HG02938 (cell line): Measurements from ENCODE around the gene PLA2G7.
"Not testable (repeated sequence)": the region's sequence is repeated elsewhere in the genome, so short reads cannot be mapped to it uniquely, and the experiment has no call there.

Experiments used
- ATAC-seq: cut with Tn5 transposase; IDR thresholded peaks from one replicate; pipeline ENCODE4 v1.9.1; 2021; ENCODE audit warnings: mild to moderate bottlenecking, moderate library complexity; ENCODE audit not compliant: unreplicated experiment

The PLA2G7 gene

DNA sequence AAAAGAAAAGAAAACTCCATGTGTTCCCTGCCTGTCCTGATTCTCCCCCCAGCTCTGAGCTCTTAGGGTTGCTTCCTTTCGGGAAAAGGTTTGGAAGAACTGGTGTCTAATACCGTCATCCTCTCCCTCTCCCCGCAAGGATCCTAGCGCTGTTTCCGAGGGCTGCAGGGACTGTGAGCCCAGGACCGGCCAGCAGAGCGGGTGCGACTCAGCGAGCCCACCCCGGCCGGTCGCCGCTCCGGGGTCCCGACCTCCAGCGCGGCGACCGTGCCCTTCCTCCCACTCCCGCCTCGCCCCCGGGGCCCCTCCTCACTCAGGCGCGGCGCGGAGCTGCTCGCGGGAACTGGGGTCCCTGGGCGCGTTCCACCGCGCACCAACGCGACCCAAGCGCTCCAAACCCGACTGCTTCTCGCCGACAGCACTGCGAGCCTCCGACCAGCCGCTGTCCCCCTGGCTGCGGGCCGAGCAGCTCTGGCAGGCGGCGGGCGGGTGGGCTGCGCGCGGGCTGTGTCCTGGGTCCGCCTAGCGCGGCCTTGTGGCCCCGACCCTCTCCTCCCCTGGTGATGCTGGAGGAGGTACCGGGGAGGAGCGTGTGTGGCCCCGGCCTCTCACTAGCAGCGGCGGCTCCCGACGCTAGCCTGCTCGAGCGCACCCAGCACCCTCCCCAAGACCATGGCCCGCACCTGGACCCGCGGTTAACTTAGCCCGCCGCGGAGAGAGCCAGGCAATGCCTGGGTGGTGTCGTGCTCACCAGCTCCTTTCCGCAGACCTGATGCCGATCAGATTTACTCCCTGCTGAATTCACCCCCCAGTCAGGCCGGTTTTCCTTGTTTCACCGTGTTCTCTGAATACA, at the start of gene PLA2G7:
Gene PLA2G7 (minus strand): TSS at position 509 of the 853 bp plus-strand sequence. CDS start 12,484 bp downstream, outside the sequence.
- no peak for ATAC-seq

DNA sequence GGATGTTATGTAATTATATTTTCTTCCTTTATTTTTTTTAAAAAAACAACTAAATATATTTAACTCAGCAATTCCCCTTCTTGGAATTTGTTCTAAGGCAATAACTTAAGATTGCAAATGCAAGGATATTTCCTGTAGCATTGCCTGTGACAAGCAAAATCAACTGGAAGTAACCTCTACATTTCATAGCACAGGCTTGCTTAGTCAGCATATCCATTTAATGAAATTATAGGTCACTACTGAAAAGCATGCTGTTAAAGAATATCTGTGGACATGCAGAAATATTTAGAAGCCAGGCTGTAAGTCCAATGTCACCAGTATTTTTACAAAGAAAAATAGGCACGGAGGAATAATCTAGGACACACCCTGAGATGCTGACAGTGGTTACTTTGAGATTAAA, 49.4 kb upstream of the PLA2G7 start:
- ATAC-seq = no peak

DNA sequence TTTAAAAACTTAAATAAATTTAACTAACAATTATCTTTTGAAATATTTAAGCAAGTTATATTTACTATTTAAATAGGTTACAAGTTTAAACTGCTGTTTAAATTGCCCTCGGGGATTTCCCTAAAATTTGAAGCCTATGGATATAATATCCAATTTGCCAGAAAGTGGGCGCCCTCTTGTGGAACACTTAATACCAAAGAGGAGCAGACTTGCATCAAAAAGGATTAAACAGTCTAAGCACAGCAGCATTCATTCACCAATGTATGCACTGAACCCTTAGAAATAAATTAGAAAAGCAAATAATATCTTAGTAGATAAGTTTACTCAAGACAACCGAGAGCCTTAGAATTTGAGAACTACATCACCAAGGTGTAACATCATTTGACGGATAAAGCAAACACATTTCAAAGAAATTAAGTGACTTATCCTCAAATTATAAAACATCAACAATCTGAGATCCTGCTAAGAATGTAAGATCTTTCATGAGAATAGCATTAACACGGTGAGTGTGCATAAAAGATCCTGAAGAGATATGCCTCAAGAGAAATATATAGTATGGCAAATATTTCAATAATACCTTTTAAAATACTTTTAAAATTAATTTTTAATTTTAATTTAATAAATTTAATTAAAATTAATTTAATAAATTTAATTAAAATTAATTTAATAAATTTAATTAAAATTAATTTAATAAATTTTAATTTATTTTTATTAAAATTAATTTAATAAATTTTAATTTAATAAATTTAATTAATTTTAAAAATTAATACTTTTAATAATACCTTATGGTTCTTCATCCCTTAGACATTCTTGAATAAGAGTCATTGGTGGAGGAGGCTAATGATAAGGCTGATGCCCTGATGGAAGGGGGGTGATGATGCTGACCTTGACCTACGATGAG, 46.6 kb upstream of the PLA2G7 start:
- ATAC-seq = no peak

DNA sequence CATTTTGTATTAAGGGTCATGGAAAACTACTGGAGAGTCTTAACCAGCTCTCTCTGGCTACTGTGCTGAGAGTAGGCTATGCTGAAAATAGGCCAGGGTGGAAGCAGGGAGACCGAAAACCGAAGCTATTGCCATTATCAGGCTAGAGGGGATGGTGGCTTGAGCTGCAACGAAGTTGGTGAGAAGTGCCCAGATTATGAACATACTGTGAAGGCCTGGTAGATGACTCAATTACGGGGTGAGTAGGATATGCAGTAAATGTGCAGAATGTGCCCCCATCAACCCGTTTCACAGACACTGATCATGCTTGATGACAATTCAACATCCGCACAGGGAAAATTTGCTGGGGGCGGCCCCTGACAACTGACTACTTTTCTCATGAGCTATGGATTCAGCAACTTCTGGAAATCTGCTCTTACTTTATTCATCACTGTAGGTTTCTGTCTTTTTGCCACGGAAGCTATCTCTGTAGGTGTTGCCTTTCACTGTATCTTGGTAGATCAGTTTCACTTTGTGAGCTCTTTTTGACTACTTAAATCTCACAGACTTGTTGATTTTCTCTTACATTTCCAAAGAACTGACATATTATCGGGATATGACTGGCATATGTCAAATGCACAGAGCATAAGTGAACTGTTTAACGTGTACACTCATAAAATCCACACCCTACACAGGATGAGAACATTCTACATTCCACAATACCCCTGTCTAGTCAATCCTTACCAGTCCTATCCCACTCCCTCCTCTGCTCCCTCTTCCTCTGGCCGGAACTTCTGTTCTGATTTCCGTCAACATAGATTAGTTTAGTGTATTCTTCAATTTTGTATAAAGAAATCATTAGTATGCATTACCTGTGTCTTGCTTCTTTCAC, 42.5 kb upstream of the PLA2G7 start:
- ATAC-seq = no peak

DNA sequence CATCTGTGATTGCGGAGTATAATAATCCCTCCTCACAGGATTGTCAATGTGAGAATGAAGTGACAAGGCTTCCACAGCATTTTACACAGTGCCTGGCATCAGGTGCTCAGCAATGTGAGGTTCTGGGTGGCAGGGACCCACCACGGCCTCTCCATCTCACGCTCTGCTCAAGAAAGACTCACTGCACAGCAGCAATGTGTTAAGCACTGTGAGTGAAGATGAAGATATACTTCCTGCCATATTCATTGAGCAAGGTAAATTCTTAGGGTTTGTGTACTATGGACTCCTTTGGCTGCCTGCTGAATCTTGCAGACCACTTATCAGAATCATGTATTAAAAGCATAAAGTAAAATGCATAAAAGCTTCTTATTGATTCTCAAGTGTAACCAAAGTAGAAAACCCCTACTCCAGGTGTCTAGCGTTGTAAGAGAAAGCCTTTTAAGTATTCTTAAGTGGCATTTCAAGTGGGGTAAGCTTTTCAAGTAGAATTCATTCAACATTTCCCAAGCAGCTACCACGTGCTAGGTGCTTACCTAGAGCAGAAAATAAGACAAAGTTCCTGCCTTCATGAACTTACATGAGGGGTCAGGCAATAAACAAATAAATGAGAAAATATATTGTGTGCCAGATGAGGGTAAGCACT, 41.0 kb upstream of the PLA2G7 start:
- no peak for ATAC-seq

DNA sequence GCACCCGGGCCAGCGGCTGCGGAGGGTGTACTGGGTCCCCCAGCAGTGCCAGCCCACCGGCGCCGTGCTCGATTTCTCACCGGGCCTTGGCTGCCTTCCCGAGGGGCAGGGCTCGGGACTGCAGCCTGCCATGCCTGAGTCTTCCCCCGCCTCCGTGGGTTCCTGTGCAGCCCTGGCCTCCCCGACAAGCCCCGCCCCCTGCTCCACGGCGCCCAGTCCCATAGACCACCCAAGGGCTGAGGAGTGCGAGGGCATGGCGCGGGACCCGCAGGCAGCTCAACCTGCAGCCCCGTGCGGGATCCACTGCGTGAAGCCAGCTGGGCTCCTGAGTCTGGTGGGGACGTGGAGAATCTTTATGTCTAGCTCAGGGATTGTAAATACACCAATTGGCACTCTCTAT, 39.6 kb upstream of the PLA2G7 start:
- ATAC-seq = not testable (repeated sequence)

DNA sequence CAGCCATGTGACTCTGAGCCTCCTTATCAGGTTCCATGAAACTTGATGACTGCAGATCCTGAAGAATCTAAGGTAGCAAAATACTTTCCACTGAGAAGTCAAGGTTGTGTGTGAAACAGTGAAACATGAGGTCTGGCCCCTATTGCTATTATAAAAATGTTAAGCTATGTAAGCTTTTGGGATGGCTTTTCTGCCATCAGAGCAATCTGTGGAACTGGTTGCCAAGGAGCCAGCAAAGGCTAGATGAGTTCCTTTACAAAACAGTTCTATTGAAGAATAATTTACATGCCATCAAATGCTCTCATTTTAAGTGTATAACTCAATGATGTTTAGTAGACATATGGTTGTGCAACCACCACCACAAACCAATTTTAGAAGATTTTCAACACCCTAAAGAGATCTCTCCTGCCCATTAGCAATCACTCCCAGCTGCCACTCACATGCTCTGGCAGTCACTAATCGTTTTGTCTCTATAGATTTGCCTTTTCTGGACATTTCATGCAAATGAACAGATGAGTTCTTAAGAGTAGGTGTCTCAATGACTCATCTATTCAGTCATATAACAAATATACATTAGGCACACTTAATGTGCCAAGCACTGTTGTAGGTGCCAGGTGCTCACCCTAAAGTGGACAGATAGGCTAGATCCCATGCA, 38.2 kb upstream of the PLA2G7 start:
- no peak for ATAC-seq

DNA sequence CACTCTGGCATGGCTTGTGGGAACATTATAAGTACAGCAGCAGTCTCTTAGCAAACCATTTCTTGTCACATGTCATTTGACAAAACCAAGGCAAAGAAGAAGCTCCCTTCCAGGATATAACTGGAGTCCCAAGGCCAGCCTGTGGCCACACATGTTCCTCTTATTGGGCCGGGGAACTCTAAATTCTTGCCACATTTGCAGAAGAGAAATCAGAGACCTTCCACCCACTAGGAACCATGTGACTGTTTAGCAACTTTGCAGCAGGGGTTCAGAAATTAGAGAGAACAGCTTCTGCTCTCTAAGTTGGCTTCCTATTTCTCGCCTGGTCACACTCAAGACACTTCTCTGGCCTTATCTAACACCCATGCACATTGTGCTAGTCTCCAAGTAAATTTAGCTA, 37.6 kb upstream of the PLA2G7 start:
- peak; percentile 45 for ATAC-seq

DNA sequence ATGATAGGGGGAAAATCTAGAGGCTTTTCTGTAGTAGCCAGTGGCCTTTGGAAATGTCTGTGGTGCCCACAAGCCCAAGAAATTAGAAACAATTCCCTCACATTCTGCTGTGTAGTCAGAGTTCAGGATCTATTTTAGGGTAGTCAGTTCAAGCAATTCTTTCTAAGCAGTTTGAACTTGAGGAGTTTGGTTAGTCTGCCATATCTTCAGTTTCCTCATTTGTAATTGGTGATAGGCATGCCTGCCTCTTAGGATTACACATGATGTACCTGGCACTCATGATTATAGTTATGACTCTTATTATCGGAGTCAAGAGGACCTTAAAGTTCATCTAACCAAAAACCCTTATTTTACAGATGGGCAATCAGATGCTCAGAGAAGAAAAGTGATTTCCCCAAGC, 36.8 kb upstream of the PLA2G7 start:
- ATAC-seq = no peak

DNA sequence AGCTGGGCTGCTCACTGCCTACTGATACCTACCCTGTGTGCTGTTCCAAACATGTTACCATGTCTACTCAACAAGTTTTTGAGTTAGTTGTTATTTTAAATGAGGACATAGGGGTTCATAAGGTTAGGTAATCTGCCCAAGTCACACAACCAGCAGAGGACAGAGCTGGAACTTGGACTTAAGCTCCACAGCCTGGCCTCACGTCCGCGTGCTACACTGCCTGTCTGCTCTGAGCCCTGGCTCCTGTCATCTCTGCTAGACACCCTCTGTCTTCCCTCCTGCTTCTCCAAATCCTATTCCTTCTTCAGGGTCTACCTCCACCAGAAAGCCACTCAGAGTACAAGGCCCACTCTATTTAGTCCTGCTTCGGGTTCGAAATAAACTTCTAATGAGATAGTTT, 29.8 kb upstream of the PLA2G7 start:
- ATAC-seq = no peak

DNA sequence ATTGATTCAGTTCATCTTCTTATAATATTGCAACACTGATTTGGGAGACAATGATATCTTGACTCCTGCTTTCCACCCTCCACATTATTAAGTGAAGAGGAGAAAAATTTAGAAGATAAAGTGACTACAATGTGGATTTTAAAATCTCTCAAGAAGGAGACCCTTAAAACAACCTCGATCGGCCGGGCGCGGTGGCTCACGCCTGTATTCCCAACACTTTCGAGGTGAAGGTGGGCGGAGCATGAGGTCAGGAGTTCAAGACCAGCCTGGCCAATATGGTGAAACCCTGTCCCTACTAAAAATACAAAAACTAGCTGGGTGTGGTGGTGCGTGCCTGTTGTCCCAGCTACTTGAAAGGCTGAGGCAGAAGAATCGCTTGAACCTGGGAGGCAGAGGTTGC, 29.1 kb upstream of the PLA2G7 start:
- ATAC-seq = not testable (repeated sequence)

DNA sequence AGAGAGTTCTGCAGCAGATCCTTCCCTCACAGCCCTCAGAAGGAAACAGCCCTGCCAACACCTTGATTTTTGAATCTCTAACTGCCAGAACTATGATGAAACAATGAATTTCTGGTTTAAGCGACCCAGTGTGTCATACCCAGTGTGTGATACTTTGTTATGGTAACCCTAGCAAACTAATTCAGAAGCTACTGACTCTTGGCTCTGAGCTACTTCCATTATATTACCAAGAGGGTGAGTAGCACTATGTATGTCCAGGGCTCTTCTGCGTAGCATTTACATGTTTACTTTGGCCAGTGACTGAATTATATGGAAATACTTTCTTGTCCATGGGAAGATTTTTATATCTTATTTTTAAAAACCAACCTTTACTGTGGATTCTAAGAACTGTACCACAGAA, 28.3 kb upstream of the PLA2G7 start:
- ATAC-seq = no peak

DNA sequence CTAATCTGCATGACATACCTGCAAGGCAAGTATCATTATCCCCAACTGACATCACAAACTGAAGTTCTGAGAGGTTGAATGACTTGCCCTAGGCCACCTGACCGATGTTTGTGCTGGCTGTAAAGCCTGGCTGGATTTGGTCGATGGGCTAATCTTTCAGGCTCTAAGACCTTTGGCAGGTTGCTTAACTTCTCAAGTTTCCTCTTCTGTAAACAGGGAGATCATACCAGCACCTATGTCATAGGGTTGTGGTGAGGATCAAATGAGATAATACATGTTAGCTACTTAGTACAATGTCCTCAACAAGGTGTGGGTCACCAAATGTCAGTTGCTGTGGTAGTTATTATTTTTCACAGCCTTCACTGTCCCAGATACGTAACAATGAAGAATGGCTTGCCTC, 25.8 kb upstream of the PLA2G7 start:
- ATAC-seq = no peak

DNA sequence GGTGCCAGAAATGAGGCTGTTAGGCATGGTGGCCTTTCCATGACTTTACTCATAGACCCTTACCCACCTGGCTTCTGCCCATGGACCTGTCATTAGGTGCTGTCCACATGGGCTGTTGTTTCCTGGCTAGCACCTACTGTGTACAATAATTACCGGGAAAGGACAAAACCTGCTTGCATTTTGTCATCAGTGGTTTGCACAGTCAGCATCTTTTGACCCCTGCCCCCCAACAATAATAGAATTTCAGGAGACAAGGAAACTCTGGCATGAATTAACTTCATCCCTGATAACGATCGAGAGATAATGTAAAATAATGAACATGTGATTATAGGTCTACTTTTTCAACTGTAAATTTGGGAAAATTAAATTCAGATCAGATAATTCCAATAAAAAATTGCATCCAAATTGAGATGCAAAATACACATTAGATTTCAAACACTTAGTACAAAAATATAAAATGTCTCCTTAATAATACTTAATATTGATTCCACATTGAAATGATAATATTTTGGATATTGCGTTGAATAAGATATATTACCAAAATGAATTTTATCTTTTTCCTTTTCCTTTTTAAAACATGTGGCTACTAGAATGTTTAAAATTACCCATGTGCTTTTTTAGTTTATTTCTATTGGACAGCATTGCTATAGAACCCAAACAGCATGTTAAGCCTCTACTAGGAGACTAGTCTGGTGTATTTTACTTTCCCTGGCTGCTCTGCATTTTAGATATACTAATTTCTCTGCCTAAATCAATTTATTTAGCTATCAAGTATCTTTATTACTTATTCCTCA, 24.0 kb upstream of the PLA2G7 start:
- no peak for ATAC-seq

DNA sequence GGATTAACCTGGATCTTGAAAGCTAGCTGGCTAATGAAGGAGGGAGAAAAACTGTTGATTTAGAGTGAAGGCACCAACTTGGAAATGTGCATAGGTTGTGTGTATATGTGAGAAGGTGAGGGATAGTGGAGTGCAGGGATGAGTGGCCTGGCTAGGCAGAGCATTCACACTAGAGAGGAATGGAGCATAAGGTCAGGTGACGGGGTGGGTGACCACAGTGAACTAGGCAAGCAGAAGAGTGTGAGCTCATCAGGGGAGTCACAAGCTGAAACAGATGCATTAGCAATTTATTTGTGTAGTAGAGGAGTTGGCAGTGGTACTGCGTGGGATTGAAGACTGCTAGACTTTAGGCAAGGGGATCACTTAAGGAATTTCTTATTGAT, 22.0 kb upstream of the PLA2G7 start:
- ATAC-seq = no peak

DNA sequence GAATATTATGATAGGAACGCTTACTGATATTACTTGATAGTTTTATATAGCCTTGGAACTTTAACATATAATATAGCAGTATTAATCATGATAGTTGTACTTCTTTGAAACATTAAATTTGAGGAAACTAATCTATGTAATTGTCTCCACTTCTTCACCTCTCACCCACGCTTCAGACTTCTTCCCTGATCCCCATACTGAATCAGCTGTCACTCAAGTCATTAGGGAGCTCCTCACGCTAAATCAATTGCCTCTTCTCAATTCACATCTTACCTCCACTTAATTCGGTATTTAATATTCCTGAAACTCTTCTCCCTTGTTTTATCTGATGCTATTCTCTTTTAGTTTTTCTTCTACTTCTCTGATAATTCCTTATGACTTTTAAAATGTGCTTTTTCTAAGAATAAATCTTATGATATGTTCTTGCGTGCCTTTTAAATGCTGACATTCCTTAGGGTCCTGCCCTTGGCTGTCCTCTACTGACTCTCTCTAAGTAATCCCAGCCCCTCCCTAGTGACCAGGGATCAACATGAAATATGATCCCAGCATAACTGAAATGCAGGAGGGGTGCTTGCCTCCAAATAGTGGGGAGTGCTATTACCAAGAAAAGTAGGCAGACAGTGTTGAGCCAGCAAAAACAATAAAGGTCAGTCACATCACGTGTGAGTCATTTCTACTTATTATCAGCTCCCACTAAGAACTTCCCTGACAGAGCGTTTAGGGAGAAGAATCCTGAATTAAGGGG, 21.5 kb upstream of the PLA2G7 start:
- ATAC-seq = no peak

DNA sequence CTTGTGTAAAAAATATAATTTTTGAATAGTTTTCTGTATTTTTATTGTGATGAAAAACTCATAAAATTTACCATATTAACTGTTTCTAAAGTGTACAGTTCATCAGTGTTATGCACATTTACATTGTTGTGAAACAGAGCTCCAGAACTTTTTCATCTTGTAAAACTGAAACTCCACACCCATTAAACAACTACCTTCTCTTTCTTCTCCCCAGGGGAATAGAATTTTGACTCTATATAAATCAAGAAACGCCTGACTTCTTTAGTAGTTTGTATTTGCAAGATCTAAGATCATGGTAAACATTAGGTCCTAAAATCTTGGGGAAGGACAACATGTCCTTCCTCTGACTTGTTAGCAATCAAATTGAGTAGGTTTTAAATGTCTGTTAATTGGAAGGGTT, 20.7 kb upstream of the PLA2G7 start:
- ATAC-seq = no peak

DNA sequence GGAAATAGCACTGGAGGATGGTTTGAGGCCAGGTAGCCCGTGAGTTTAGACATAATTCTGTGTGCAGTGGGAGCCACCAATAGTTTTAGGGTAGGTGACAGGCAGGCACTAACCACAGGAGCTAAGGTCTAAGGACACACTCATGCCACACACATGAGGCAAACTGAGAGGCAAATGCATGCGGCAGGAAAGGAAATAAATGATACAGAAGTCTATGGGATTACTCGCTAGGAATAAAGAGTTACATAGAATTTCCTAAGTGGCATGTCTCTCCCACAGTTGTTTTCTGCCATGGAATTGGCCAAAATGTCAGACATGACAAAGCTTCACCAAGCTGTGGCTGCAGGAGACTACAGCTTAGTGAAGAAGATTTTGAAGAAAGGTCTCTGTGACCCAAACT, 16.5 kb upstream of the PLA2G7 start:
- no peak for ATAC-seq

DNA sequence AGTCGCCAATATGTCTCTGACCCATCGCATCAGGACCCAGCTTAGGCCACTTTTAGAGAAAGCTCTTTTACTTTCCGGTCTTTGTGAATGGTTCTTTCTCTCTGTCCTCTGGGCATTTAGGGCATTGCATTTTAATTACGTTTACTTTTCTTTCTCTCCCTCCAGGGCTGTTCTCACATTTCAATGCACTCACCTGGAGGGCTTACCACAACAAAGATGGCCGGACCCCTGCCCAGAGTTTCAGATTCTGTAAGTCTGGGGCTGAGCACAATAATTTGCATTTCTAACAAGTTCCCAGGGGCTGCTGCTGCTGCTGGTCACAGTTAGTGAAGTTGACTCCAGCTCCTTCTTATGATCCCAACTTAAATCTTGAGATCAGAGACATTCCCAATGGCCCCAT, 14.6 kb upstream of the PLA2G7 start:
- no peak for ATAC-seq
